GM23338 (cell line): ENCODE results near the gene IFNL3. TPM values are rescaled to one million over a fixed set of nuclear protein-coding genes. Genes with fewer than 3 reads are reported as not detected.
A peak's percentile ranks its signal among the peaks of the same experiment; 100 is the strongest.

Source experiments
- ATAC-seq: fragments of 200-7000 bp; cut with Tn5 transposase; 3 replicates; pipeline ENCODE4 v1.9.1; 2020
- DNase-seq: peaks from one replicate; pipeline ENCODE4 v3.0.0-alpha.2; 2015; ENCODE audit warnings: low spot score
- H2AFZ ChIP-seq: fragments of 200-600 bp; sonication (generic); 2 replicates; pipeline ENCODE4 v1.8.0; 2016; ENCODE audit warnings: antibody characterized with exemption, mild to moderate bottlenecking, moderate library complexity
- H3F3A ChIP-seq: fragments of 200-600 bp; sonication (generic); replicated peaks from 2 replicates; pipeline ENCODE4 v1.8.0; 2017; ENCODE audit warnings: antibody characterized with exemption, mixed run types, low read depth
- H3K27ac ChIP-seq: fragments of 200-600 bp; sonication (generic); 2 replicates; pipeline ENCODE4 v1.6.1; 2016; ENCODE audit warnings: low read depth
- H3K27me3 ChIP-seq: fragments of 200-600 bp; sonication (generic); 2 replicates; pipeline ENCODE4 v1.8.0; 2016; ENCODE audit warnings: mild to moderate bottlenecking, mixed run types, moderate library complexity; ENCODE audit not compliant: insufficient read depth
- H3K36me3 ChIP-seq: fragments of 200-600 bp; sonication (generic); 2 replicates; pipeline ENCODE4 v1.8.0; 2016; ENCODE audit warnings: mild to moderate bottlenecking; ENCODE audit not compliant: insufficient read depth
- H3K4me1 ChIP-seq: fragments of 200-600 bp; sonication (generic); 2 replicates; pipeline ENCODE4 v1.8.0; 2016; ENCODE audit warnings: mild to moderate bottlenecking, moderate library complexity; ENCODE audit not compliant: insufficient read depth
- H3K4me2 ChIP-seq: fragments of 200-600 bp; sonication (generic); 2 replicates; pipeline ENCODE4 v1.7.1; 2017; ENCODE audit warnings: mixed run types
- H3K4me3 ChIP-seq: fragments of 200-600 bp; sonication (generic); 2 replicates; pipeline ENCODE4 v1.6.1; 2016; ENCODE audit warnings: mixed run types
- H3K79me2 ChIP-seq: fragments of 200-600 bp; sonication (generic); replicated peaks from 2 replicates; pipeline ENCODE4 v1.8.0; 2017; ENCODE audit warnings: mild to moderate bottlenecking; ENCODE audit not compliant: insufficient read depth
- H3K9me2 ChIP-seq: fragments of 200-600 bp; sonication (generic); 2 replicates; pipeline ENCODE4 v1.8.0; 2017; ENCODE audit not compliant: insufficient read depth
- H4K20me1 ChIP-seq: fragments of 200-600 bp; sonication (generic); replicated peaks from 2 replicates; pipeline ENCODE4 v1.8.0; 2017; ENCODE audit warnings: mild to moderate bottlenecking; ENCODE audit not compliant: insufficient read depth
- H3K27ac Mint-ChIP-seq: 2 replicates; pipeline ENCODE4 v1.8.0; 2020; ENCODE audit warnings: inconsistent platforms, mild to moderate bottlenecking, moderate library complexity, mixed read lengths
- H3K27me3 Mint-ChIP-seq: 3 replicates; pipeline ENCODE4 v1.8.0; 2022; ENCODE audit warnings: low read depth, mild to moderate bottlenecking, moderate library complexity, mixed read lengths, inconsistent platforms; ENCODE audit not compliant: insufficient read depth, poor library complexity
- H3K36me3 Mint-ChIP-seq: 3 replicates; pipeline ENCODE4 v1.8.0; 2021; ENCODE audit warnings: low read depth, mild to moderate bottlenecking, inconsistent platforms, moderate library complexity, mixed read lengths
- H3K4me1 Mint-ChIP-seq: 3 replicates; pipeline ENCODE4 v1.8.0; 2020; ENCODE audit warnings: mild to moderate bottlenecking, inconsistent platforms, mixed read lengths
- H3K4me3 Mint-ChIP-seq: 3 replicates; pipeline ENCODE4 v1.8.0; 2021; ENCODE audit warnings: moderate library complexity, mild to moderate bottlenecking, inconsistent platforms, mixed read lengths
- H3K9me3 Mint-ChIP-seq: 3 replicates; pipeline ENCODE4 v1.8.0; 2020; ENCODE audit warnings: moderate library complexity, mild to moderate bottlenecking, inconsistent platforms, mixed read lengths
- CREB1 ChIP-seq: fragments of 250-450 bp; sonication (Bioruptor Pico); IDR thresholded peaks from 2 replicates; pipeline ENCODE4 v1.5.0; 2020; ENCODE audit warnings: low read depth, mild to moderate bottlenecking, moderate library complexity
- CTCF ChIP-seq, 2 experiments: fragments of 200-600 bp in 1 of 2; sonication (generic) in 1 of 2; conservative IDR thresholded peaks; 2 replicates each; pipeline versions ENCODE4 v1.5.1 to v1.6.1; 2016 to 2017; ENCODE audit warnings: antibody characterized with exemption in 2 of 2, low read depth in 2 of 2, mild to moderate bottlenecking in 2 of 2, moderate library complexity in 1 of 2
- ETS1 ChIP-seq: IDR thresholded peaks from 2 replicates; pipeline ENCODE4 v1.6.1; 2016; ENCODE audit warnings: antibody characterized with exemption
- EZH2 ChIP-seq: fragments of 200-600 bp; sonication (generic); IDR thresholded peaks from one replicate; pipeline ENCODE4 v1.8.0; 2017; ENCODE audit warnings: antibody characterized with exemption, mild to moderate bottlenecking, low read depth; ENCODE audit not compliant: unreplicated experiment
- EZH2phosphoT487 ChIP-seq: fragments of 200-600 bp; sonication (generic); IDR thresholded peaks from one replicate; pipeline ENCODE4 v1.8.1; 2018; ENCODE audit warnings: antibody characterized with exemption; ENCODE audit not compliant: unreplicated experiment
- JUNB ChIP-seq: IDR thresholded peaks from one replicate; pipeline ENCODE4 v1.6.1; 2016; ENCODE audit warnings: antibody characterized with exemption; ENCODE audit not compliant: unreplicated experiment
- NANOG ChIP-seq: IDR thresholded peaks from 2 replicates; pipeline ENCODE4 v1.6.1; 2016; ENCODE audit warnings: antibody characterized with exemption, borderline replicate concordance
- POLR2AphosphoS5 ChIP-seq: IDR thresholded peaks from 2 replicates; pipeline ENCODE4 v1.6.1; 2016; ENCODE audit warnings: antibody characterized with exemption, low read depth
- STAT1 ChIP-seq: IDR thresholded peaks from one replicate; pipeline ENCODE4 v1.6.1; 2016; ENCODE audit warnings: antibody characterized with exemption; ENCODE audit not compliant: unreplicated experiment
- ZNF114 ChIP-seq: fragments of 250-450 bp; sonication (Bioruptor Pico); IDR thresholded peaks from 2 replicates; pipeline ENCODE4 v1.5.0; 2020; ENCODE audit warnings: mild to moderate bottlenecking, moderate library complexity
- ZNF331 ChIP-seq: fragments of 250-450 bp; sonication (Bioruptor Pico); IDR thresholded peaks from 2 replicates; pipeline ENCODE4 v1.5.0; 2020; ENCODE audit warnings: low read depth, mild to moderate bottlenecking, moderate library complexity
- polyA plus RNA-seq: library from polyadenylated mRNA; unstranded; fragments of >200 nt; fragmentation: Nextera tagmentation; extraction: Ambion mirVana; gene quantifications from 2 replicates; pipeline ENCODE4 v1.2.1, GENCODE V29; 2016
- total RNA-seq: library from RNA; depleted of rRNA; stranded (reverse); fragments of >200 nt; shearing (Covaris generic); gene quantifications from 2 replicates; pipeline ENCODE4 v1.2.3, GENCODE V29; 2014
- TF ChIP-seq, protein P1 (sequence below): IDR thresholded peaks from one replicate; pipeline ENCODE4 v1.6.1; 2018; ENCODE audit warnings: antibody characterized with exemption; ENCODE audit not compliant: unreplicated experiment

IFNL3 gene
- total and polyA plus RNA-seq, 2 experiments from 2014 or later = not detected

GRCh38 chr19:39209196-39209595 lies 35.6 kb downstream of the IFNL3 start (continued):
- TF ChIP-seq CTCF (conservative IDR thresholded peaks at IDR 0.05; ENCODE audit: low read depth in 2 of 2) = no peak
- TF ChIP-seq EZH2 = no peak
- TF ChIP-seq EZH2phosphoT487 = no peak
- TF ChIP-seq ZNF331 (CRISPR knock-in tag) = no peak
- no peak for TF ChIP-seq POLR2AphosphoS5
- TF ChIP-seq, protein P1, sequence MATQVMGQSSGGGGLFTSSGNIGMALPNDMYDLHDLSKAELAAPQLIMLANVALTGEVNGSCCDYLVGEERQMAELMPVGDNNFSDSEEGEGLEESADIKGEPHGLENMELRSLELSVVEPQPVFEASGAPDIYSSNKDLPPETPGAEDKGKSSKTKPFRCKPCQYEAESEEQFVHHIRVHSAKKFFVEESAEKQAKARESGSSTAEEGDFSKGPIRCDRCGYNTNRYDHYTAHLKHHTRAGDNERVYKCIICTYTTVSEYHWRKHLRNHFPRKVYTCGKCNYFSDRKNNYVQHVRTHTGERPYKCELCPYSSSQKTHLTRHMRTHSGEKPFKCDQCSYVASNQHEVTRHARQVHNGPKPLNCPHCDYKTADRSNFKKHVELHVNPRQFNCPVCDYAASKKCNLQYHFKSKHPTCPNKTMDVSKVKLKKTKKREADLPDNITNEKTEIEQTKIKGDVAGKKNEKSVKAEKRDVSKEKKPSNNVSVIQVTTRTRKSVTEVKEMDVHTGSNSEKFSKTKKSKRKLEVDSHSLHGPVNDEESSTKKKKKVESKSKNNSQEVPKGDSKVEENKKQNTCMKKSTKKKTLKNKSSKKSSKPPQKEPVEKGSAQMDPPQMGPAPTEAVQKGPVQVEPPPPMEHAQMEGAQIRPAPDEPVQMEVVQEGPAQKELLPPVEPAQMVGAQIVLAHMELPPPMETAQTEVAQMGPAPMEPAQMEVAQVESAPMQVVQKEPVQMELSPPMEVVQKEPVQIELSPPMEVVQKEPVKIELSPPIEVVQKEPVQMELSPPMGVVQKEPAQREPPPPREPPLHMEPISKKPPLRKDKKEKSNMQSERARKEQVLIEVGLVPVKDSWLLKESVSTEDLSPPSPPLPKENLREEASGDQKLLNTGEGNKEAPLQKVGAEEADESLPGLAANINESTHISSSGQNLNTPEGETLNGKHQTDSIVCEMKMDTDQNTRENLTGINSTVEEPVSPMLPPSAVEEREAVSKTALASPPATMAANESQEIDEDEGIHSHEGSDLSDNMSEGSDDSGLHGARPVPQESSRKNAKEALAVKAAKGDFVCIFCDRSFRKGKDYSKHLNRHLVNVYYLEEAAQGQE = no peak
- TF ChIP-seq NANOG = no peak
- TF ChIP-seq STAT1 = no peak
- TF ChIP-seq JUNB = no peak
- TF ChIP-seq CREB1 = no peak

- H3K79me2 ChIP-seq = no peaks in the 10 kb centered on the region
- ATAC-seq (no peak), DNase-seq (no peak)
- H3K27me3 ChIP-seq = peaks cover 23% of the 10 kb centered on the region
- no peaks in the 10 kb centered on the region for H3F3A ChIP-seq
- no peaks in the 10 kb centered on the region for H3K9me3 Mint-ChIP-seq
- H3K27ac ChIP-seq = no peak overlapping the region
- H2AFZ ChIP-seq = 0 out of 2 replicates have a peak overlapping the region, but pooled peaks have one; percentile 18
- no peaks in the 10 kb centered on the region; the same call in 1 of the 2 replicates for H3K4me1 ChIP-seq
- H3K36me3 ChIP-seq = no peaks in the 10 kb centered on the region
- H3K27me3 Mint-ChIP-seq = peaks cover 16% of the 10 kb centered on the region
- no peaks in the 10 kb centered on the region for H4K20me1 ChIP-seq
- H3K4me2 ChIP-seq = no peak overlapping the region
- H3K36me3 Mint-ChIP-seq = no peaks in the 10 kb centered on the region
- no peaks in the 10 kb centered on the region for H3K4me1 Mint-ChIP-seq
- H3K4me3 Mint-ChIP-seq = no peak overlapping the region
- TF ChIP-seq ZNF114 (CRISPR knock-in tag) (no peak), ETS1 (no peak), POLR2AphosphoS5 (no peak), NANOG (no peak), CREB1 (no peak)
- no peaks in the 10 kb centered on the region for H3K9me2 ChIP-seq
- H3K4me3 ChIP-seq = no peak overlapping the region
- H3K27ac Mint-ChIP-seq = no peak overlapping the region
Observed at GRCh38 chr19:39208175-39208795, 36.5 kb downstream of the IFNL3 start.
